NCI-H446 (cell line): ENCODE results near the gene EIF1AX.
"Not testable (repeated sequence)": the region's sequence is repeated elsewhere in the genome, so short reads cannot be mapped to it uniquely, and the experiment has no call there.

ENCODE experiments used
- DNase-seq, 2 experiments: peaks; one replicate each; lab custom pipeline; 2025; lab: John Stamatoyannopoulos, UW

The EIF1AX gene

GRCh38 chrX:20141281-20142220, at the start of gene EIF1AX:
TSS of gene EIF1AX (minus strand) at chrX:20141838. CDS start at chrX:20141640, 198 bp downstream.
- DNase-seq: peak; percentile 89 to 96

GRCh38 chrX:20189171-20189570, 47.5 kb upstream of the EIF1AX start:
- no peak for DNase-seq

- no peak for DNase-seq
These were observed 40.1 kb upstream of the EIF1AX start for GRCh38 chrX:20181598-20182329.

- no peak for DNase-seq
These were observed 35.5 kb upstream of the EIF1AX start for GRCh38 chrX:20177093-20177492.

- DNase-seq: no peak
These were observed 32.2 kb upstream of the EIF1AX start for GRCh38 chrX:20173856-20174255.

GRCh38 chrX:20173313-20173712, 31.7 kb upstream of the EIF1AX start:
- DNase-seq: no peak

- DNase-seq: no peak
These were observed 30.2 kb upstream of the EIF1AX start for GRCh38 chrX:20171887-20172286.

- DNase-seq: not testable (repeated sequence)
These were observed 20.9 kb upstream of the EIF1AX start for GRCh38 chrX:20162516-20162915.

GRCh38 chrX:20159797-20160385, 18.3 kb upstream of the EIF1AX start:
- DNase-seq: no peak

GRCh38 chrX:20151689-20152088, 10.1 kb upstream of the EIF1AX start:
- no peak for DNase-seq

GRCh38 chrX:20149326-20149725, 7.7 kb upstream of the EIF1AX start:
- DNase-seq: no peak

GRCh38 chrX:20147561-20147960, 5.9 kb upstream of the EIF1AX start:
- DNase-seq: no peak

- no peak for DNase-seq
These were observed 2.9 kb upstream of the EIF1AX start for GRCh38 chrX:20144491-20144890.

- DNase-seq: no peak
These were observed 1.9 kb upstream of the EIF1AX start for GRCh38 chrX:20143561-20143960.

GRCh38 chrX:20143111-20143510, 1.5 kb upstream of the EIF1AX start:
- no peak for DNase-seq

GRCh38 chrX:20140420-20140819, 1.2 kb downstream of the EIF1AX start:
- DNase-seq: no peak

- no peak for DNase-seq
These were observed 1.7 kb downstream of the EIF1AX start for GRCh38 chrX:20139966-20140365.

GRCh38 chrX:20135944-20136343, 5.7 kb downstream of the EIF1AX start:
- no peak for DNase-seq

GRCh38 chrX:20132666-20133065, 9.0 kb downstream of the EIF1AX start:
- no peak for DNase-seq

GRCh38 chrX:20130357-20130756, 11.3 kb downstream of the EIF1AX start:
- DNase-seq: no peak

- no peak for DNase-seq
These were observed 12.1 kb downstream of the EIF1AX start for GRCh38 chrX:20129547-20129946.

- no peak for DNase-seq
These were observed 13.0 kb downstream of the EIF1AX start for GRCh38 chrX:20128670-20129069.

- not testable (repeated sequence) for DNase-seq
These were observed 14.2 kb downstream of the EIF1AX start for GRCh38 chrX:20127440-20127839.
